Measurements from ENCODE around the gene PMP22. TPM values are rescaled to one million over a fixed set of nuclear protein-coding genes. Genes with fewer than 3 reads are reported as not detected.
"Not testable (repeated sequence)": the region's sequence is repeated elsewhere in the genome, so short reads cannot be mapped to it uniquely, and the experiment has no call there.

The PMP22 gene
- total RNA-seq, 5 donors from 2014 or later (not counting 1 experiment from before 2014, with no cell fraction given): 0.20 to 0.76 (median 0.44) TPM; not detected in 2

GRCh38 chr17:15213381-15214087 is 51.6 kb downstream of the PMP22 start:
- CTCF ChIA-PET: interaction anchor here (0.6 to 0.7 kb wide), 2 partner anchors 16 to 305 kb away, joined by 3 read pairs; no protein-coding TSS in a partner anchor
- DNase-seq: peak in 1 of 35 experiments; percentile 7
- no peaks in the 10 kb centered on the region for H3K4me1 Mint-ChIP-seq

DNA sequence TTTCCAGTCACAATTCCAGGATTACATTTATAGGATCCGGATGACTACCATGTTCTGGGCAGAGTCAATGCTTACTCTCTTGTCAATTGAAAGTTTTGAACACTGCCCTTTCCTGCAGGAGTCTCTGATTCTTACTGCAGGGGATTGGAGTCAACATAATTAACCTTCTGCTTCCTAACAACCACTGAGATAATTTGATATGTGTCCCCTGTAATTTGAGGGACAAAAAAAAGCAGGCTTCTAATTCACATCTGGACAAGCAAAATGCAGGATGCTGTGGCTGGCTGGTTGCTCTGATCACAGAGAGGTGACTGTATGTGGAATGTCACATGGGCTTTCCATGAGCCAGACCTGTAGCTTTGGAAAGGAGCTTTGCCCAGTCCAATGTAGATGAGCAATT is 54.9 kb downstream of the PMP22 start:
- no peaks in the 10 kb centered on the region for H3K4me1 ChIP-seq (ENCODE audit: control insufficient read depth in 1 of 2, extremely low read depth in 1 of 2, insufficient read depth in 2 of 2, low read length in 2 of 2)
- peaks cover 0 to 2% of the 10 kb centered on the region in 2 experiments for H3K27me3 ChIP-seq (replicated peaks in 1 of 2; ENCODE audit: control insufficient read depth in 2 of 2, extremely low read depth in 1 of 2, insufficient read depth in 2 of 2, low read length in 1 of 2)
- H3K4me3 ChIP-seq (ENCODE audit: control insufficient read depth in 1 of 2, extremely low read depth in 1 of 2, low read length in 1 of 2): no peak overlapping the region
- WGBS (ENCODE audit: insufficient coverage): no CpG with 5 or more reads among the region's 1 CpG
- H3K27ac ChIP-seq (ENCODE audit: low read length): no peak overlapping the region
- ATAC-seq (replicated peaks in 1 of 4) (no peak), DNase-seq (no peak)
- peaks cover 8 to 16% of the 10 kb centered on the region in 2 donors for H3K27me3 Mint-ChIP-seq
- H3K27ac Mint-ChIP-seq: no peak overlapping the region
- no peak overlapping the region for H3K4me3 Mint-ChIP-seq
- ChIA-PET POLR2A (no interaction called here), CTCF (no interaction called here)
- H3K4me1 Mint-ChIP-seq: no peaks in the 10 kb centered on the region
- no peaks in the 10 kb centered on the region for H3K36me3 ChIP-seq (ENCODE audit: control insufficient read depth in 2 of 2, extremely low read depth in 1 of 2, insufficient read depth in 1 of 2, low read length in 1 of 2)
- H3K9me3 ChIP-seq: no peaks in the 10 kb centered on the region
- no peaks in the 10 kb centered on the region for H3K36me3 Mint-ChIP-seq
- no peaks in the 10 kb centered on the region for H3K9me3 Mint-ChIP-seq

More at GRCh38 chr17:15213381-15214087, 51.6 kb downstream of the PMP22 start:
- Mint-ChIP-seq H3K9me3 (no peaks in the 10 kb centered on the region), H3K4me3 (no peak overlapping the region), H3K27me3 (peaks cover 8 to 13% of the 10 kb centered on the region in 2 donors), H3K36me3 (no peaks in the 10 kb centered on the region), H3K27ac (no peak overlapping the region)
- peaks cover 0 to 4% of the 10 kb centered on the region in 2 experiments for H3K27me3 ChIP-seq (replicated peaks in 1 of 2; ENCODE audit: control insufficient read depth in 2 of 2, extremely low read depth in 1 of 2, insufficient read depth in 2 of 2, low read length in 1 of 2)
- no peaks in the 10 kb centered on the region for H3K36me3 ChIP-seq (ENCODE audit: control insufficient read depth in 2 of 2, extremely low read depth in 1 of 2, insufficient read depth in 1 of 2, low read length in 1 of 2)
- no peaks in the 10 kb centered on the region for H3K9me3 ChIP-seq
- no peaks in the 10 kb centered on the region for H3K4me1 ChIP-seq (ENCODE audit: control insufficient read depth in 1 of 2, extremely low read depth in 1 of 2, insufficient read depth in 2 of 2, low read length in 2 of 2)
- ATAC-seq (replicated peaks in 1 of 4): no peak
- POLR2A ChIA-PET: no interaction called here
- 100% methylated on average over 1 of the region's 5 CpGs for WGBS (ENCODE audit: insufficient coverage)
- no peak overlapping the region for H3K4me3 ChIP-seq (ENCODE audit: control insufficient read depth in 1 of 2, extremely low read depth in 1 of 2, low read length in 1 of 2)
- no peak overlapping the region for H3K27ac ChIP-seq (ENCODE audit: low read length)

- Mint-ChIP-seq H3K27me3 (peaks cover 14 to 15% of the 10 kb centered on the region in 2 donors), H3K9me3 (peaks cover 14 to 18% (median 18%) of the 10 kb centered on the region in 3 donors)
- DNase-seq; H3K4me1 Mint-ChIP-seq; H3K9me3 ChIP-seq; H3K36me3 ChIP-seq (ENCODE audit: control insufficient read depth in 2 of 2, extremely low read depth in 1 of 2, insufficient read depth in 1 of 2, low read length in 1 of 2); H3K36me3 Mint-ChIP-seq; POLR2A ChIA-PET; CTCF ChIA-PET; H3K4me3 ChIP-seq (ENCODE audit: control insufficient read depth in 1 of 2, extremely low read depth in 1 of 2, low read length in 1 of 2); ATAC-seq (replicated peaks in 1 of 4); H3K4me1 ChIP-seq (ENCODE audit: control insufficient read depth in 1 of 2, extremely low read depth in 1 of 2, insufficient read depth in 2 of 2, low read length in 2 of 2); H3K27ac Mint-ChIP-seq; H3K4me3 Mint-ChIP-seq; H3K27ac ChIP-seq (ENCODE audit: low read length): not testable (repeated sequence)
- 100% methylated on average over 1 of the region's 2 CpGs for WGBS (ENCODE audit: insufficient coverage)
- H3K27me3 ChIP-seq (replicated peaks in 1 of 2; ENCODE audit: control insufficient read depth in 2 of 2, extremely low read depth in 1 of 2, insufficient read depth in 2 of 2, low read length in 1 of 2): peaks cover 0 to 11% of the 10 kb centered on the region in 2 experiments
These were observed 62.1 kb downstream of the PMP22 start for GRCh38 chr17:15203062-15203461.

DNA sequence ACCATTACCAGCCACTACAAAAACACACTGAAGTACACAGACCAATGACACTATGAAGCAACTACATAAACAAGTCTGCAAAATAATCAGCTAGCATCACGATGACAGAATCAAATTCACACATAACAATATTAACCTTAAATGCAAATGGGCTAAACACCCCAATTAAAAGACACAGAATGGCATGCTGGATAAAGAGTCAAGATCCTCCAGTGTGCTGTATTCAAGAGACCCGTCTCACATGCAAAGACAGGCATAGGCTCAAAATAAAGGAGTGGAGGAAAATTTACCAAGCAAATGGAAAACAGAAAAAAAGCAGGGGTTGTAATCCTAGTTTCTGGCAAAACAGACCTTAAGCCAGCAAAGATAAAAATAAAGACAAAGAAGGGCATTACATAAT is 64.6 kb downstream of the PMP22 start:
- POLR2A ChIA-PET; ATAC-seq (replicated peaks in 1 of 4): not testable (repeated sequence)

GRCh38 chr17:15197229-15197628 is 67.9 kb downstream of the PMP22 start:
- no peaks in the 10 kb centered on the region for H3K9me3 ChIP-seq
- ATAC-seq (replicated peaks in 1 of 4): no peak
- H3K27ac ChIP-seq (ENCODE audit: low read length): no peak overlapping the region
- Mint-ChIP-seq H3K27me3 (peaks cover 16 to 33% of the 10 kb centered on the region in 2 donors), H3K27ac (no peak overlapping the region), H3K4me3 (no peak overlapping the region), H3K36me3 (no peaks in the 10 kb centered on the region), H3K4me1 (no peaks in the 10 kb centered on the region), H3K9me3 (peaks cover 14 to 28% (median 22%) of the 10 kb centered on the region in 3 donors)
- H3K4me3 ChIP-seq (ENCODE audit: control insufficient read depth in 1 of 2, extremely low read depth in 1 of 2, low read length in 1 of 2): no peak overlapping the region
- H3K36me3 ChIP-seq (ENCODE audit: control insufficient read depth in 2 of 2, extremely low read depth in 1 of 2, insufficient read depth in 1 of 2, low read length in 1 of 2): no peaks in the 10 kb centered on the region
- H3K4me1 ChIP-seq (ENCODE audit: control insufficient read depth in 1 of 2, extremely low read depth in 1 of 2, insufficient read depth in 2 of 2, low read length in 2 of 2): no peaks in the 10 kb centered on the region
- ChIA-PET POLR2A (no interaction called here), CTCF (no interaction called here)
- WGBS (ENCODE audit: insufficient coverage): 83% methylated on average over 1 of the region's 3 CpGs
- DNase-seq: no peak
- H3K27me3 ChIP-seq (replicated peaks in 1 of 2; ENCODE audit: control insufficient read depth in 2 of 2, extremely low read depth in 1 of 2, insufficient read depth in 2 of 2, low read length in 1 of 2): peaks cover 0 to 11% of the 10 kb centered on the region in 2 experiments

More for the DNA sequence above, 64.6 kb downstream of the PMP22 start:
- no CpG with 5 or more reads among the region's 2 CpGs for WGBS (ENCODE audit: insufficient coverage)
- Mint-ChIP-seq H3K9me3 (peaks cover 14 to 28% (median 25%) of the 10 kb centered on the region in 3 donors), H3K27me3 (peaks cover 15 to 29% of the 10 kb centered on the region in 2 donors)
- H3K4me3 ChIP-seq (ENCODE audit: control insufficient read depth in 1 of 2, extremely low read depth in 1 of 2, low read length in 1 of 2); CTCF ChIA-PET; H3K36me3 ChIP-seq (ENCODE audit: control insufficient read depth in 2 of 2, extremely low read depth in 1 of 2, insufficient read depth in 1 of 2, low read length in 1 of 2); H3K27ac Mint-ChIP-seq; H3K9me3 ChIP-seq; DNase-seq; H3K4me3 Mint-ChIP-seq; H3K36me3 Mint-ChIP-seq; H3K27ac ChIP-seq (ENCODE audit: low read length); H3K4me1 Mint-ChIP-seq; H3K4me1 ChIP-seq (ENCODE audit: control insufficient read depth in 1 of 2, extremely low read depth in 1 of 2, insufficient read depth in 2 of 2, low read length in 2 of 2): not testable (repeated sequence)
- peaks cover 0 to 11% of the 10 kb centered on the region in 2 experiments for H3K27me3 ChIP-seq (replicated peaks in 1 of 2; ENCODE audit: control insufficient read depth in 2 of 2, extremely low read depth in 1 of 2, insufficient read depth in 2 of 2, low read length in 1 of 2)

- CTCF ChIA-PET: no interaction called here
- H3K36me3 Mint-ChIP-seq: no peaks in the 10 kb centered on the region
These were observed 70.3 kb downstream of the PMP22 start for GRCh38 chr17:15194859-15195277.

More at GRCh38 chr17:15194859-15195277, 70.3 kb downstream of the PMP22 start:
- Mint-ChIP-seq H3K27me3 (peaks cover 15 to 30% of the 10 kb centered on the region in 2 donors), H3K9me3 (peaks cover 7 to 15% (median 14%) of the 10 kb centered on the region in 3 donors), H3K4me1 (no peaks in the 10 kb centered on the region), H3K4me3 (no peak overlapping the region), H3K27ac (no peak overlapping the region)
- Histone ChIP-seq H3K9me3 (no peaks in the 10 kb centered on the region), H3K4me3 (ENCODE audit: control insufficient read depth in 1 of 2, extremely low read depth in 1 of 2, low read length in 1 of 2) (no peak overlapping the region), H3K27ac (ENCODE audit: low read length) (no peak overlapping the region), H3K4me1 (ENCODE audit: control insufficient read depth in 1 of 2, extremely low read depth in 1 of 2, insufficient read depth in 2 of 2, low read length in 2 of 2) (no peaks in the 10 kb centered on the region), H3K27me3 (replicated peaks in 1 of 2; ENCODE audit: control insufficient read depth in 2 of 2, extremely low read depth in 1 of 2, insufficient read depth in 2 of 2, low read length in 1 of 2) (peaks cover 0 to 17% of the 10 kb centered on the region in 2 experiments), H3K36me3 (ENCODE audit: control insufficient read depth in 2 of 2, extremely low read depth in 1 of 2, insufficient read depth in 1 of 2, low read length in 1 of 2) (no peaks in the 10 kb centered on the region)
- DNase-seq (no peak), ATAC-seq (replicated peaks in 1 of 4) (no peak)
- POLR2A ChIA-PET: no interaction called here
- no CpG with 5 or more reads among the region's 1 CpG for WGBS (ENCODE audit: insufficient coverage)

All from T-cell (primary cell).